ENCODE results near the gene ACTN3.
"Not testable (repeated sequence)": the region's sequence is repeated elsewhere in the genome, so short reads cannot be mapped to it uniquely, and the experiment has no call there.

Gene ACTN3

DNA sequence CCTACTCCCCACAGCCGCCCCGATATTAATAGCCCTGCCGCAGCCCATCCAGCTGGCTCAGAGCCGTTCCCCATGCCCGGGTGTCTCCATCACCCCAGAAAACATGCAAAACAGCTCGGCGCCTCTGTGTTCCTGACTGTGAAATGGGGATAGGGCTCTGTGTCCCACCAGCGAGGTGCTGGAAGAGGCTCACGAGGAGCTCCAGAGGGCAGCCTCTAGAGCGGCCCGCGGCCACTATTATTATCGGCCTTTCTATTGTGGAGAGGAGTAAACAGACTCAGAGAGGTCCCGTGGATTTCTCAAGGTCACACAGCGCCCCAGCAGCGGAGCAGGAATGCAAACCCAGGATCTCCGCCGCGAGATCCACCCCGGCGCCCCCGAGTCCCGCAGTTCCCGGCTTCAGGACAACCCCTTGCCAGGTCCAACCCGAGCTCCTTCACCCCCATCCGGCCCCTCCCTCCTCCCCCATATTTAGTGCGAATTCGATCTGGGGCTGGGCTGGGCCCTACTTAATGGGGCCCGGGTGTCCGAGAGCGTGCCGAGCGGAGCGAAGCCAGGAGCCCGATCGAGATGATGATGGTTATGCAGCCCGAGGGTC, at the start of gene ACTN3:
Gene ACTN3 (plus strand): TSS at position 536 of the 598 bp plus-strand sequence. CDS start 35 bp downstream, at position 571.
- no peak for DNase-seq

DNA sequence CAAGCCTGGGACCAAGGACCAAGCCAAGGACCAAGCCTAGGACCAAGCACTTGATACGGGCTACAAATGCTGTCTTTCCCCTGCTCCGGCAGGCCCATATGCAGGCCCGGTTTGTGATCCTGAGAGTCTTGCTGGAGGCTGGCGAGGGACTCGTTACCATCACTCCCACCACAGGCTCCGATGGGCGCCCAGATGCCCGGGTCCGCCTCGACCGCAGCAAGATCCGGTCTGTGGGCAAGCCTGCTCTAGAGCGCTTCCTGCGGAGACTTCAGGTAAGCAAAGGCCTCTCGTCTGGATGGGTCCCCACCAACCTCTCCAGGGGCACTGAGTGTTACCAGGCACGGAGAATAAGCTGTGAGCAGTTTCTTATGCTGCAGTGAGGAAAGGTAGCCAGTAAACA, 49.5 kb upstream of the ACTN3 start:
- DNase-seq = no peak

DNA sequence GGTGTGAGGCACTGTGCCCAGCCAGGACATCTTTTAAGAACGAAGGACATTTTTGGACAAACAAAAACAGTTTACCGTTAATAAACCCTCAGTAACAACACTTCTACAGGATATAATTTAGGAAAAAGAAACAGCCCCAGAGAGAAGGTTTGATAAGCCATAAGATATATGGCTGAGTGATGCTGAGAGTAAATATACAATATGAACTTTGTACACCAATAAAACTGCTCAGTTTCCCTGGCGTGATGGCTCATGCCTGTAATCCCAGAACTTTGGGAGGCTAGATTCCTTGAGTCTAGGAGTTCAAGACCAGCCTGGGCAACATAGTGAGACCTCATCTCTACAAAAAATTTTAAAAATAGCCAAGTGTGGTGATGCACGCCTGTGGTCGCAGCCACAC, 48.2 kb upstream of the ACTN3 start:
- DNase-seq = no peak

DNA sequence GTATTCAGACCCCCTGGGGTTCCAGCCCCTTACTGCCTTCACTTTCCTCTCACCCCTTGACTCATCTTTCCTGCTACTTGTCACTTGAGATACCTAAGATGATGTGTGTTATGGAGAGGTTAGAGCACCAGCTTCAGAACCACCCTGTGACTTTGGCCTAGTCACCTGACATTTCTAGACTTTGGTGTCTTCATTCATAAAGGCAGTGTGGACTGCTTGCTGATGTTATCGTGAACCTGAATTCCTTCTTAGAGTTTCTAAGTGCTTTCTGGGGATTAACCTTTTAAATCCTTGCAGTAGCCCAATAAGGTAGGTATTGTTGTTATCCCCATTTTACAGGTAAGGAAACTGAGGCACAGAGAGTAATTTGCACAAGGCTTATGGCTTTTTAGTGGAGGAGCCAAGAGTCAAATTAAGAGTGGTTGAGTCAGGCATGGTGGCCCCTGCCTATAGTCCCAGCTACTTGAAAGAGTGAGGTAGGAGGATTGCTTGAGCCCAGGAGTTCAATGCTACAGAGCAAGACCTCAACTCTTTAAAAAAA, 41.4 kb upstream of the ACTN3 start:
- no peak for DNase-seq

DNA sequence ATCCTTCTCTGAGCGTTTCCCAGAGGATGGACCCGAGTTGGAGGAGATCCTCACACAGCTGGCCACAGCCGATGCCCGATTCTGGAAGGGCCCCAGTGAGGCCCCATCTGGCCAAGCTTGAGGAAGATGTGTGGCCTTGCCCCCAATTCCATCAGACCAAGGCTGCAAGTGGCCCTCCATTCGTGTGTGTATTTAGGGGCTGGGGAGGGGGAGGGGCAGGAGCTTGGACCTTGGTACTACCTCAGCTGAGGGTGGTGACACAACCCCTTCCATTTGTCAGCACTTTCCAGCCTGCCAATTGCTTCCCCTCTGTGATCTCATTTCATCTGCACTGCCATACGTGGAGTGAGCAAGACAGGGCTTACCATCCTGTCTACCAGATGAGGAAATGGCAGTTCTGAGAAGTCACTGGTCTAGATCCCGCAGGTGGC, 37.6 kb upstream of the ACTN3 start:
- DNase-seq = no peak

DNA sequence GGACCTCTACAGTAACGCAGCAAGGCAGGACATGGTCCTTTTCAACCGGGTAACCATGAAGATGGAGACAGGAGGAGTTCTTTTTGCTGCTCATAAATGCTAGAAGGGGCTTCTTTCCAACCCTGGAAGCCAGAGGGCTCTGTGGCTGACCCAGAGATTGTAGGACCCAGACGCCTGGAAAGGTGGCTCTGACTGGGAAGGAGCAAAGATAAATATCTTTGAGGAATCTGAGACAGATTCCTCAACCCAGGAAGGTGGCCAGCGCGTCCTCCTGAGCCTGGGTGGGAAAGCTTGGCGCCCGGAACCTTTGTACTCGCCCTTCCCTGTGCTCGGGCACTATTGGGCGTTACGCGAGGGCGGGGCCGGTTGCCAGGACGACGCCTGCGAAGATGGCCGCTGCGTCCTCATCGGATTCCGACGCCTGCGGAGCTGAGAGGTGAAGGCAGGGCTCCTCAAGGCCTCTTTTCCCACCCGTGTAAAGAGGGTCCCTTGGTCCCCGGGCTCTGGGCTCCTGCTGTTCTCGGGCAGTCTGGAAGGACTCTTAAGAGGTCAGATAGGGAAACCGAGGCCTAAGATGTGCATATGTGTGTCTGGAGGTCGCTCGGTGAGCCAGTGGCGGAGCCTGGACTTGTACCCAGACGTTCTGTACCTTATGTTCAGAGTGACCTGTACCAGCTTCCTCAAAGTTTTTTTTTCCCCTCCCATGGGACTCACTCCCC, 36.3 kb upstream of the ACTN3 start, which contains the start of gene BBS1:
Gene BBS1 (plus strand): TSS at position 365 of the 719 bp plus-strand sequence. CDS start 25 bp downstream, at position 390.
- DNase-seq = peak; percentile 72

DNA sequence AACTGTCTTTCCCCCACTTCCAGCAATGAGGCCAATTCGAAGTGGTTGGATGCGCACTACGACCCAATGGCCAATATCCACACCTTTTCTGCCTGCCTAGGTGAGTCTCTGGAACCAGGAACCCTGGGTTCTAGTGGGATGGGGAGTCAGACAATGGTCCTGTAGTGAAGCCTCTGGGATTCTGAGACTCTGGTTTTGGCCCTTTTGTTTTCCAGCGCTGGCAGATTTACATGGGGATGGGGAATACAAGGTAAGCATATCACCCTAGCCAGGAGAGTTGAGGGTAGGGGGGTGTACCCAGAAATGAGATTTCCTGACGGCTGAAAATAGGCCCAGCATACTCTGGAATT, 35.7 kb upstream of the ACTN3 start:
- no peak for DNase-seq

DNA sequence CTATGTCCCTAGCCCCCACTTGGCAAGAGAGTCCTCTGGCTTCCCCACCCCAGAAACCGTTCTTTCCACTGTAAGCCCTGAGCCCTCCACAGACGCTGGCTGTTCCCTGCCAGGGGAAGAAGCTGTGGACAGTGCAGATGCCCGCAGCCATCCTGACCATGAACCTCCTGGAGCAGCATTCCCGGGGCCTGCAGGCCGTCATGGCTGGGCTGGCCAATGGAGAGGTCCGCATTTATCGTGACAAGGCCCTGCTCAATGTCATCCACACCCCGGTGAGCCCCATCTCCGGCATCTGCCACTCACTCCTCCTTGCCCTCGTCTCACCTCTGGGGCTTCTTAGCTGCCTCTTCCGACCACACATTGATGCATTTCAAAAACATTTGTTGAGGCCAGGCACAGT, 23.1 kb upstream of the ACTN3 start:
- DNase-seq = no peak

DNA sequence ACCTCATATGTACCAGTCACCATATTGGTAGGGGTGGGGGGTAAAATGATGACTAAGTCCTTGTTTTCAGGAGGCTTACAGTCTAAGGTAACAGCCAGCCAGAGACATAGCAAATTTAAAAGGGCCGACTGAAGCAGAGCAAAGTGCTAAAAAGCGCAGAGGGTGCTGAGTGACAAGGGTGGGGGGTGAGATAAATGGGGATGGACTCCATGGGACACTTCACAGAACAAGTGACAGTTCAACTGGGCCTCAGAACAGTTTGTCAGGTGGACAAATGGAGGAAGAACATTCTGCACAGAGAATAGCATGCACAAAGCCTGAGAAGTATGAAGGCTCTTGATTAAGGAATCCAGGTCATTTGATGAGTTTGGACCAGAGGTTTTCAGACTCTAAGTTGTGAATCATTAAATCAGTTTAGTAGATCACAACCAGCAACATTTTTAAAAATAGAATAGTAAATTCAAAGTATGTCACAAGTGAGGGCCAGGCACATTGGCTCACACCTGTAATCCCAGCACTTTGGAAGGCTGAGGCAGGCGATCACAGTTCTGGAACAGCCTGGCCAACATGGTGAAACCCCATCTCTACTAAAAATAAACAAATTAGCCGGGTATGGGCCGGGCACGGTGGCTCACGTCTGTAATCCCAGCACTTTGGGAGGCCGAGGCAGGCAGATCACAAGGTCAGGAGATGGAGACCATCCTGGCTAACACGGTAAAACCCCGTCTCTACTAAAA, 22.2 kb upstream of the ACTN3 start:
- no peak for DNase-seq

DNA sequence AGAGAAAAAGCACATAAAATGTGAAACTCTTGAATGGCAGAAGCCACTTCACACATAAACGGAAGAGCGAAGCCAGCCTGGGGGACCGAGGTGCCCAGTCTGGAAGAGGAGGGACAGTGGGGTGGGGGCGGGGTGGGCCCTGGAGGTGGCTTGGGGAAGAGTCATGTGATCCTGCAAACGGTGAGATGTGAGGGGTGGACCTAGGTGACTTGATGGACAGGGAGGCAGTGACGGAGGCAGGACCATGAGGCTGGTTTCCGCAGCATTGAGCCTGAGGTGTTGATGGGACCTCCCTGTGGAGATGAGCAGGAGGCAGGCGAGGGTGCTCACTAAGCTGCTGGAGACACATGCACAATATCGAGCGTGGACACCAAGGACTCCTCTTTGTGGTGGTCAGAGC, 17.6 kb upstream of the ACTN3 start:
- DNase-seq = no peak

DNA sequence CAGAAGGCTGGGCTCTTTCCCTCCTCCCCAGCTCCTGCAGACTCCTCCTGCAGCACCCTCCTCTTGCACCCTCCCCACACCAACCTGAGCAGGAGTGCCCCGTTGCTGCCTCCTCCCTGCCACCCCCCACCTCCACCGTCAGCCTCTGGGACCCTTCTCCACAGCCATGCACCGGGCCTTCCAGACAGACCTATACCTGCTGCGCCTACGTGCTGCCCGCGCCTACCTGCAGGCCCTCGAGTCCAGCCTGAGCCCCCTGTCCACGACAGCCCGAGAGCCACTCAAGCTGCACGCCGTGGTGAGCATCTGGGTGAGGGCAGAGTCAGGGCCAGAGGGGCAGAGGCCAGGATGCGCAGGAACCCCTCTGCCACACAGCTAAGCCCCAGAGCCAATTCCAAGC, 17.0 kb upstream of the ACTN3 start:
- no peak for DNase-seq

DNA sequence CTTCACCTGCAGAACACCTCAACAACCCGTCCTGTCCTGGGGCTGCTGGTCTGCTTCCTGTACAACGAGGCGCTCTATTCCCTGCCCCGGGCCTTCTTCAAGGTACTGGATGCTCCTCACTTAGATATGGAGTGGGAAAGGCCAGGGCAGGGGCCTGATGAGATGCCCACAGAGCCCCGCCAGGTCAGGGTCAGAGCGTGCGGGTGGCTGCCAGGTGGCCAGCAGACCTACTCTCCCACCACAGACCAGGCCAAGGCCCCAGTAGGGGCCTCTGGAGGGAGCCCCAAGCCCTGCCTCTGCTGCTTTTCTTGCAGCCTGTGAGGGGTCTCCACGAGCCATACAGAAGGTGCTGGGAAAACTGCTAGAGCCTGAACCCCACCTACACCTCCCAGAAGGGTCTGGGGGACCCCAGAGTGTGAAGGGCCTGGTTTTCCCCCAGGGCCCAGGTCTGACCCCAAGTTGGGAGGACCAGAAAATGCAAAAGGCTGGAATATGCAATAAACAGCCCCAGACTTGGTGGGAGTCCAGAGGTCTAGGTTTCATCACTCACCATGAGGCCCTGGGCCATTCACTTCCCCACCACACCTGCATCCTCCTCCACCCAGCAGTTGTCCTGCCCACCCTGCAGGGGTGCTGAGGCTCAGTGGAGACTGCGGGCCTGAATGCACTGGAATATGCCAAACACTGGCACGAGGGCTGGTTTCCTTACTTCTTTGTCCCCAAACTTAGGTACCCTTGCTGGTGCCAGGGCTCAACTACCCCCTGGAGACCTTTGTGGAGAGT, 15.6 kb upstream of the ACTN3 start:
- no peak for DNase-seq

DNA sequence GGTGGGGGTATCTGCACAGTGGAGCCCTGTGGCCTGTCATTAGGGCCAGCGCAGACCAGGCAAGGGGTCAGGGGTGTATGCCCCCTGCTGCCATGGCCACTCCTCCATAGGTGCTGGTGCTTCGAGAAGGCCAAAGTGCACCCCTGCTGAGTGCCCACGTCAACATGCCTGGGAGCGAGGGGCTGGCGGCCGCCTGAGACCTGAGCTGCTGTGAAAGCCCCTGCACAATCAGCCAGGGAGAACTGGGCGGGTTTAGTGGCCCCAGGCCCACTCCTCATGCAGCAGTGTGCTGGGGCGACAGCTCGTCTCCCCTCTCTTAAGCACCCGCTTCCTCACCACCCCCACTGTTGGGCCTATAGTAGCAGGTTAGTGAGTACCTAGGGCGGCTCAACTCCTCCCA, 14.9 kb upstream of the ACTN3 start:
- DNase-seq = no peak

DNA sequence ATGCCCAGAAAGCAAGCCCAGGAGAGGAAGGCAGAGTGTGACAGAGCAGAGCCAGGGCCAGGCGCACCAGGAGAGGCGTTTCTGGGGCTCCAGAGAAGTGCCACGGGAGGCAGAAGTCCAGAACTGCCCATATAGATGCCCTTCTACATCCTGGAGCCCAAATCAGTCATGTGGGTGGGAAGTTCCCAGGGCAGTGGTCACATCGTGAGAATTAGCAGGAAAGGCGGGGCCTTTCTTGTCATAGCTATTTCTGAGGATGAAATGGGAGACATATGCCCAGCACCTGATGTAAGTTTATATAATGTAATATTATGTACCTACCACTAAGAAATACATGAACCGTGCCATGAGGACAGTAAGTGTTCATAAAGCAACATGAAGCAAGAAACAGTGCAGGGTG, 13.9 kb upstream of the ACTN3 start:
- no peak for DNase-seq

DNA sequence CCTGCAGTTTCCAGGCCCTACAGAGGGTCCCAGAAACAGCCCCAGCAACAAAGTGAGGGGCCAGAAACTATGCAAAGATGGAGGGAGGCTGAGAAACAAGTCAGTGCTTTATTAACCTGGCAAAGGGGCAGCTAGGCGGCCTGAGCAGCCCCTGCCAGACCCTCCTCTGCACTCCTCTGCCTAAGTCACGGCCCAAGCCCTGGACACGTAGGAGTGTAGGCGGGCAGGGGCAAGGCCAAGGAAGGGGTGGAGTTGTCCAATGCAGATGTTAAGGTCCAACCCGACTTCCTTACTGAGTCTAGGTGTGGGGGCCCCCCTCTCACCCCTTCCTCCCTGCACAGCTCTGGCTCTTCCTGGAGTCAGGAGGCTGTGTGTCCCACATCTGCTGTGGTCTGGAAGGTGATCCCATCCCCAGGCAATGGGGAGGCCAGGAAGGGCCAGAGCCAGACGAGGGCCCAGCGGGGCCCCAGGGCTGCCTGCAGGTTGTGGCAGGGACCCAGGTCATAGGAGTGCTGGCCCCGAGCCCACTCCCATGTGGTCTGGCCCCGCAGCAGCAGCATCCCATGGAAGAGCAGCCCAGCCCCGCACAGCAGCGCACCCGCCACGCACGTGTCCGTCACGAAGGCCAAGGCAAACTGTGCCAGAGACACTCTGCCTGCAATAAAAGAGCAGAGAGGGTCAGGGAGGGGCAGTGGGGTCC, 7.4 kb upstream of the ACTN3 start:
- no peak for DNase-seq

DNA sequence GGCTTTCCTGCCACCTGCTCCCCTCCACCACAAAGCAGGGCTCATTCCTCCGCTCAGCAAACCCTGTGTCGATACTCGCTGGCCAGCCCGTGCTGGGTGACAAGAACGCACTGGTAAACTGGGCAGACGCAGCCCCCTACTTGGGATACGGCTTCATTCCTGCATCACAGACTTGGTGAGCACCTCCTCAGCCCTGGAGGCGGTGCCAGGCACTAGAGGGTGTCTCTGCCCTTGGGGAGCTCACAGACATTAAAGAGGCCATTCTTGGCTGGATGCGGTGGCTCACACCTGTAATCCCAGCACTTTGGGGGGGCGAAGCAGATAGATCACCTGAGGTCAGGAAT, 6.9 kb upstream of the ACTN3 start:
- no peak for DNase-seq

DNA sequence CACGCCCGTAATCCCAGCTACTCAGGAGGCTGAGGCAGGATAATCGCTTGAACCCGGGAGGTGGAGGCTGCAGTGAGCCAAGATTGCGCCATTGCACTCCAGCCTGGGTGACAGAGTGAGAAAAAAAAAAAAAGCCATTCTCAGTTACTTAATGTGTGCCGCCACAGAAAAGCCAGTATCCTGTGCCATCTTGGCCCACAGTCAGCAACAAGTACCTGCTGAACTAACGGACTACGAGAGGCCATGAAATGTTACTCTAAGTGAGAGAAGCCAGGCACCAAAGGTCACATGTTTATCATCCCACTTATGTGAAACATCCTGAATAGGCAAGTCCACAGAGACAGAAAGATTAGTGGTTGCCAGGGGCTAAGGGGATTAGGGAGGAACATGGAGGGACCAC, 6.1 kb upstream of the ACTN3 start:
- DNase-seq = not testable (repeated sequence)

DNA sequence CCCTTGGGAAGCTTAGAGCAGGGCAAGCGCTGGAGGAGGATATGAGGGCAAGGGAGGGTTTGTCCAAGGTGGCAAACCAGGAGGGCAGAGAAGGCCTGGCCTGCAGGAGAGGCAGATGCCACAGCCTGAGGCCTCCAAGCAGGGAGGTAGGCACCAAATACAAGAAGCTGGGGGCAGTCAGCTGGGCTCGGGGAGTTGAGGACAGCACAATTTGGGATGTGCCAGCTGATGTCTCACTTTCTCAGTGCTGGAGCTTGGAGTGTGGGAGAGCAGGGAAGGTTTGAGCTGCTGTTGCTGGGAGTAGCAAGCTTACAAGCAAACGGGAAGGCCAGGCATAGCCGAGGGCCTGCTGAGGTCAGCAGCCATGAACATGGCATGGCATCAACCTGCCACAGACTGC, 4.8 kb upstream of the ACTN3 start:
- no peak for DNase-seq

DNA sequence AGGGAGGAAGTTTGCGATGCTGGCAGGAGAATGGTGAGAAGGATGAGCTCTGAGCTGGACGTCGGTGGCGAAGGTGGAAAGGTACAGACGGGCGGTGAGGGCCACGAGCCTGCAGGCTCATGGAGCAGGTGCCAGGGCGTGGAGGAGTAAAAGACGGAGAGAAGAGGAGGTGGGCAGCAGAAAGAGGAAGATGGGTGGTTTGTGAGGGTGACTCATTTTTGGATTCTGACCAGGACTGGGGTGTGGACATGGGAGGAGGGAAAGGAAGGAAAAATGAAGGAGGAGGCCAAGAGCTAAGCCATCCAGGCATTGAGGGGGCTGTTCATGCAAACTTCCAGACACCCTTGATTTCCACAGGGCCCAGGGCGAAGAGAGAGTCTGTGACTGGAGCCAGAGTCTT, 4.3 kb upstream of the ACTN3 start:
- DNase-seq = no peak

DNA sequence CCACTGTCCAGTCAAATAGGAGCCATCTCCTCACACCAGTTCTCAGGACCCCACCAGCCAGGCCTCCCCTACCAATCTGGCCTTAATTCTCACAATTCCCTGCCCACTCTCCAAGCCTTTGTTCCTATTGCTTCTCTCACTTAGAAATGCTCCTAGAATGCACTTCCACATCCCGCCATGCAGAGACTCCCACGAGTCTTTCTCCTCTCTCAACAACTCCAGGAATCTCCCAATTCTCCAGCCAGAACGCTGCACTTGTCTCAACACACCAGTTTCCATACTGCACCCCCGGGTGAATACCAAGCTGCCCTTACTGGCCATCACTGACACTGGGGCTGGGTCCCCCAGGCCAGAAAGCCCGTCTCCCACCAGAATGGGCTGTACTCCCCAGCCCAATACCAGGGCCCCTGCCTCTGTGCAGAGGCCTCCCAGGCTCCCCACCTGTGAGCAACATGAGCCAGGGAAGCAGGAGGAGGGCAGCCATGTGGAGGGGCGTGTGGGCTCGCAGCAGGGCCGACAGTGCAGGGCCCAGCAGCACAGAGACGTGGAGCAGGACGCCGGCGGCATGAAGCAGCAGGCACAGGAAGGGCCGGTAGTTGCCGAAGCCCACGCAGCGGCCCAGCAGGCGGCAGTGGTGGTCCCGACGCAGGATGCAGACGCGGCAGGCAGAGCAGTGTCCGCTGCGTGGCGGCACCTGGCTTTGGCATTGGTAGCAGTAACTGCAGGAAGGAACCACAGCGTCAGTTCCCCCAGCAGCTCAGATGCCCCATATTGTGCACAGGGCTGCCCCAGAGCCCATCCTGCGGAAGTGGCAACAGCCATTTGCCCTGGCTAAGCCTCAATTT, 3.2 kb upstream of the ACTN3 start:
- DNase-seq = no peak

DNA sequence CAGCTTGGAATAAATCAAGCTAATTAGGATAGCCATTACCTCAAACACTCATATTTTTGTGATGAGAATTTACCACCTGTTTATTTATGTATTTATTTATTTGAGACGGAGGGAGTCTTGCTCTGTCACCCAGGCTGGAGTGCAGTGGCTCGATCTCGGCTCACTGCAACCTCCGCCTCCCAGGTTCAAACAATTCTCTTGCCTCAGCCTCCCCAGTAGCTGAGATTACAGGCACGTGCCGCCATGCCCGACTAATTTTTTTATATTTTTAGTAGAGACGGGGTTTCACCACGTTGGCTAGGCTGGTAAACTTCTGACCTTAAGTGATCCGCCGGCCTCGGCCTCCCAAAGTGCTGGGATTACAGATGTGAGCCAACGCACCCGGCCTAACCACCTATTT, 1.8 kb upstream of the ACTN3 start:
- DNase-seq = not testable (repeated sequence)

All from NCI-H146 (cell line).